ENCODE measurements around the gene EFHC1.

- TF ChIP-seq CTCF (IDR thresholded peaks at IDR 0.05; ENCODE audit: poor library complexity) (no peak), EZH2phosphoT487 (IDR thresholded peaks at IDR 0.05; ENCODE audit: low read depth, severe bottlenecking, unreplicated experiment) (no peak), EZH2 (IDR thresholded peaks at IDR 0.05; ENCODE audit: borderline replicate concordance) (no peak)
These were observed 121.0 kb downstream of the EFHC1 start for GRCh38 chr6:52541135-52541534.
